A549 treated with CORT108297 at 1 μM for 4 hours (cell line): ENCODE data around the gene KLK14. TPM values are rescaled to one million over a fixed set of nuclear protein-coding genes. Genes with fewer than 3 reads are reported as not detected.

Experiments
- total RNA-seq: library from RNA; stranded (reverse); fragments of 200-300 nt; extraction: Qiagen RNA extraction; gene quantifications from 5 replicates; pipeline ENCODE4 v1.2.3, GENCODE V29; 2022

The KLK14 gene, protein sequence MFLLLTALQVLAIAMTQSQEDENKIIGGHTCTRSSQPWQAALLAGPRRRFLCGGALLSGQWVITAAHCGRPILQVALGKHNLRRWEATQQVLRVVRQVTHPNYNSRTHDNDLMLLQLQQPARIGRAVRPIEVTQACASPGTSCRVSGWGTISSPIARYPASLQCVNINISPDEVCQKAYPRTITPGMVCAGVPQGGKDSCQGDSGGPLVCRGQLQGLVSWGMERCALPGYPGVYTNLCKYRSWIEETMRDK
- 0.35 to 0.44 TPM (median 0.39 TPM) in 5 replicates for total RNA-seq

DNA sequence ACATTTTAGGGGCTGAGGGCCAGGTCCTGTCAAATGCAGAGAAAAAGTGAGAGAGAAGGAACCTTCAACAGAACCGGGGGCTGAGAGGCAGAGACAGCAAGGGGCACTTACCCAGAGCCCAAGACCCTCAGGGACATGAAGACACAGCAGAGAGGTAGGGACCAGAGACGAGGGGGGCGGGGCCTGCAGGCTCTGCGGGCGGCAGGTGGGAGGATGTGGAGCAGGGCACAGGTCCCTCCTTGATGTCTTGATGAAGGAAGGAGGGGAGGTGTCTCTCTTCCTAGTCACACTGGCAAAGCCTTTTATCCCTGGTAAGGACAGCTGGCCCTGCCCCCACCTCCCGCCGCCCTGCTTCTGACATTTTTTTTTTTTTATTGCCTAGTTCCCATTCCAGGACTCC lies at the start of gene KLK14:
TSS of gene KLK14 (minus strand) at position 277 of the 400 bp plus-strand sequence. CDS start at position 4, 273 bp downstream.

GRCh38 chr19:51124729-51125128 lies 42.0 kb upstream of the KLK14 start, which contains the start of gene SIGLEC9:
Gene SIGLEC9 (plus strand): TSS chr19:51124906. CDS start chr19:51124975, 69 bp downstream.

GRCh38 chr19:51108066-51108804 lies 25.5 kb upstream of the KLK14 start, which contains the start of gene CTU1:
Gene CTU1 (minus strand): TSS chr19:51108409. CDS start chr19:51104569, 3,840 bp downstream.

DNA sequence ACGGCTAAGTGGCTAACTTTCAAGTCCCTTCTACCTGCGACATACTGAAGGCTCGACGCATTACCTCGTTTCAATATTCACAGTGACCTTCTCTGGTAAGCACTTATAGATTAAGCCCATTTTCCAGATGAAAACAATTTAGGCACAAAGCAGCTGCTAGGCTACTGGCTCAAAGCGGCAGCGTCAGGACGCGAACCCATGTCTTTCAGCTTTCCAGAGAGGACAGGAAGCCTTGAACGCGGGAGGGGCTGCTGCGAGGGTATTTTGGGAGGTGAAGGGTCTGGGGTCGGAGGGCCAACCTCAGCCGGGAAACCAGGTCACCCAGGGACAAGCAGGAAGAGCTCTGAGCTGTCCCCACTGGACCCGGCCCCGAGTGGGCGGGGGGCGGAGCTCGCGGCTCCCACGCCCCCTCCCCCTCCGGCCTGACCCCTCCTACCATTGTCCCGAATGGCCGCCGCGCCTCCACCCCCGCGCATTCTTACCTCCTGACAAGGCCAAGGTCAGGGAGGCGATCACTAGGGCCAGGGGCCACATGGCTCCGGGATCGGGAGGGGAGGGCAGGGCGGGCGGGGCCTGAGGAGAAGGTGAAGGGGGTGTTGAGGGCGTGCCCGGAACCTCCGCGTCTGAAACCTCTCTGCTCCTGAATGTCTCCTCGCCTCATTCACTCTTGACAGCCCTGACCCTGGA lies 18.0 kb downstream of the KLK14 start, which contains the start of gene KLK13:
TSS of gene KLK13 (minus strand) at position 559 of the 687 bp plus-strand sequence. CDS start at position 534, 25 bp downstream.

DNA sequence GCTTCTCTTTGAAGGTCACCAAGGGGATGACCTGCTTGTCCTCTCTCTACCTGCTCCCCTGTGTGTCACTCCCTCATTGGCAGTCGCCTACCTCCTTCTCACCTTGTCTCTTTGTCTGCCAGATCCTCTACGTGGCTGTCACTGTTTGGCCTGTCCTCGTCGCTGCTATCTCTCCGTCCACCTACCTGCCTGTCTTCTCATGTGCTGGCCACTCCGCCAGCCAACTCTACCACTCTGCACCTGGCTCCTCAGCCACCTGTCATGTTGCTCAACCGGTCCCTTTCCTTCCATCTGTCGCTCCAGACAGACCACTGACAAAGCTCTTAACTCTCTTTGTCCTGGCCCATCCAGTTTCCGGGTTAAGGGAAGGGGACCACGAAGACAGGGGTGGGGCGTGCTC lies 48.0 kb downstream of the KLK14 start, which contains the start of gene KLK12:
TSS of gene KLK12 (minus strand) at position 299 of the 400 bp plus-strand sequence. CDS start 381 bp downstream, outside the sequence.

Other genes starting within 250 kb of the KLK14 start
- not detected in 5 replicates for gene KLK15, start 249.3 kb downstream of the KLK14 start, total RNA-seq
- not detected in 5 replicates for gene KLK3, start 228.0 kb downstream of the KLK14 start, total RNA-seq
- 0.08 to 0.17 TPM (median 0.15 TPM) in 3 of 5 replicates, not detected in the others for gene KLK2, start 209.4 kb downstream of the KLK14 start, total RNA-seq
- gene KLK4, start 171.5 kb downstream of the KLK14 start, total RNA-seq: 0.08 to 0.39 TPM (median 0.11 TPM) in 5 replicates
- not detected in 5 replicates for gene KLK5, start 129.8 kb downstream of the KLK14 start, total RNA-seq
- gene KLK6, start 113.3 kb downstream of the KLK14 start, total RNA-seq: 0.16 to 0.50 TPM (median 0.23 TPM) in 5 replicates
- 0.06 to 0.07 TPM in 2 of 5 replicates, not detected in the others for gene KLK7, start 99.0 kb downstream of the KLK14 start, total RNA-seq
- gene KLK8, start 81.3 kb downstream of the KLK14 start, total RNA-seq: not detected in 5 replicates
- 0.25 to 0.60 TPM (median 0.28 TPM) in 5 replicates for gene KLK10, start 63.2 kb downstream of the KLK14 start, total RNA-seq
- 0.07 TPM in 1 of 5 replicates, not detected in the others for gene KLK11, start 56.3 kb downstream of the KLK14 start, total RNA-seq
- gene KLK12, start 47.9 kb downstream of the KLK14 start, total RNA-seq: not detected in 5 replicates
- 0.09 TPM in 1 of 5 replicates, not detected in the others for gene KLK13, start 17.8 kb downstream of the KLK14 start, total RNA-seq
- gene CTU1, start 25.5 kb upstream of the KLK14 start, total RNA-seq: 5.0 to 16.2 TPM (median 14.7 TPM) in 5 replicates
- gene SIGLEC9, start 42.0 kb upstream of the KLK14 start, total RNA-seq: not detected in 5 replicates
- not detected in 5 replicates for gene SIGLEC7, start 59.4 kb upstream of the KLK14 start, total RNA-seq
- gene CD33, start 142.2 kb upstream of the KLK14 start, total RNA-seq: 0.44 TPM in 1 of 5 replicates, not detected in the others
- gene SIGLECL1, start 168.2 kb upstream of the KLK14 start, total RNA-seq: not detected in 5 replicates
- gene IGLON5, start 228.8 kb upstream of the KLK14 start, total RNA-seq: 0.02 to 0.05 TPM (median 0.03 TPM) in 4 of 5 replicates, not detected in the other